Stimulated activated memory B cell treated with anti-CD40 and anti-IgM and Interleukin-4, amounts not matched to agents 10 μg/mL and 1 μg/mL and 100 μg/mL, for 72 hours (primary cell): ENCODE measurements around the gene ELMO2.

Experiments used
- ATAC-seq: fragments of 150-1000 bp; cut with Tn5 transposase; 2 replicates; pipeline ENCODE4 v1.10.0; 2021
- H3K27ac Mint-ChIP-seq: one replicate; pipeline ENCODE4 v1.8.0; 2022; ENCODE audit warnings: mild to moderate bottlenecking, mixed read lengths
- H3K27me3 Mint-ChIP-seq: one replicate; pipeline ENCODE4 v1.8.0; 2022; ENCODE audit warnings: mixed read lengths
- H3K36me3 Mint-ChIP-seq: one replicate; pipeline ENCODE4 v1.8.0; 2022; ENCODE audit warnings: mixed read lengths
- H3K4me1 Mint-ChIP-seq: one replicate; pipeline ENCODE4 v1.8.0; 2022; ENCODE audit warnings: mixed read lengths
- H3K4me3 Mint-ChIP-seq: one replicate; pipeline ENCODE4 v1.8.0; 2022; ENCODE audit warnings: mild to moderate bottlenecking, moderate library complexity, mixed read lengths
- H3K9me3 Mint-ChIP-seq: one replicate; pipeline ENCODE4 v1.8.0; 2022; ENCODE audit warnings: mixed read lengths

The ELMO2 gene

GRCh38 chr20:46354920-46355654 is 51.3 kb downstream of the ELMO2 start:
- Mint-ChIP-seq H3K36me3 (peaks cover 53% of the 10 kb centered on the region), H3K4me1 (peaks cover 69% of the 10 kb centered on the region), H3K9me3 (no peaks in the 10 kb centered on the region), H3K4me3 (no peak overlapping the region), H3K27me3 (no peaks in the 10 kb centered on the region), H3K27ac (peak overlapping the region; percentile 33)
- no peak for ATAC-seq

- no peaks in the 10 kb centered on the region for H3K9me3 Mint-ChIP-seq
- no peak overlapping the region for H3K4me3 Mint-ChIP-seq
- peaks cover 69% of the 10 kb centered on the region for H3K4me1 Mint-ChIP-seq
- H3K27me3 Mint-ChIP-seq: no peaks in the 10 kb centered on the region
- ATAC-seq: no peak
- H3K27ac Mint-ChIP-seq: no peak overlapping the region
- peaks cover 54% of the 10 kb centered on the region for H3K36me3 Mint-ChIP-seq
These were observed 52.2 kb downstream of the ELMO2 start for GRCh38 chr20:46354207-46354555.

- Mint-ChIP-seq H3K9me3 (no peaks in the 10 kb centered on the region), H3K27ac (peak overlapping the region; percentile 20), H3K27me3 (no peaks in the 10 kb centered on the region), H3K4me3 (no peak overlapping the region), H3K36me3 (peaks cover 54% of the 10 kb centered on the region), H3K4me1 (peaks cover 69% of the 10 kb centered on the region)
- no peak for ATAC-seq
These were observed 52.8 kb downstream of the ELMO2 start for GRCh38 chr20:46353500-46354206.

- Mint-ChIP-seq H3K27ac (peak overlapping the region; percentile 91), H3K4me1 (peaks cover 57% of the 10 kb centered on the region), H3K36me3 (peaks cover 48% of the 10 kb centered on the region), H3K9me3 (no peaks in the 10 kb centered on the region), H3K4me3 (no peak overlapping the region), H3K27me3 (no peaks in the 10 kb centered on the region)
- ATAC-seq: no peak
These were observed 54.0 kb downstream of the ELMO2 start for GRCh38 chr20:46352370-46352938.

- ATAC-seq: peak; percentile 81
These were observed 54.9 kb downstream of the ELMO2 start for GRCh38 chr20:46351357-46352058.

GRCh38 chr20:46350986-46351267 is 55.5 kb downstream of the ELMO2 start:
- Mint-ChIP-seq H3K27me3 (no peaks in the 10 kb centered on the region), H3K4me1 (peaks cover 46% of the 10 kb centered on the region), H3K9me3 (no peaks in the 10 kb centered on the region), H3K36me3 (peaks cover 42% of the 10 kb centered on the region), H3K27ac (peak overlapping the region; percentile 91), H3K4me3 (peak overlapping the region; percentile 71)
- peak; percentile 38 for ATAC-seq

More at GRCh38 chr20:46351357-46352058, 54.9 kb downstream of the ELMO2 start:
- peak overlapping the region; percentile 60 for H3K4me3 Mint-ChIP-seq
- peaks cover 41% of the 10 kb centered on the region for H3K36me3 Mint-ChIP-seq
- H3K27me3 Mint-ChIP-seq: no peaks in the 10 kb centered on the region
- no peaks in the 10 kb centered on the region for H3K9me3 Mint-ChIP-seq
- H3K27ac Mint-ChIP-seq: peak overlapping the region; percentile 91
- H3K4me1 Mint-ChIP-seq: peaks cover 49% of the 10 kb centered on the region

GRCh38 chr20:46350201-46350985 is 56.0 kb downstream of the ELMO2 start:
- H3K9me3 Mint-ChIP-seq: no peaks in the 10 kb centered on the region
- H3K4me1 Mint-ChIP-seq: peaks cover 40% of the 10 kb centered on the region
- H3K27ac Mint-ChIP-seq: peak overlapping the region; percentile 91
- no peaks in the 10 kb centered on the region for H3K27me3 Mint-ChIP-seq
- H3K36me3 Mint-ChIP-seq: peaks cover 40% of the 10 kb centered on the region
- peak; percentile 85 for ATAC-seq
- H3K4me3 Mint-ChIP-seq: peak overlapping the region; percentile 71

- Mint-ChIP-seq H3K4me3 (peak overlapping the region; percentile 32), H3K4me1 (peaks cover 44% of the 10 kb centered on the region), H3K27me3 (no peaks in the 10 kb centered on the region), H3K27ac (peak overlapping the region; percentile 91), H3K36me3 (peaks cover 37% of the 10 kb centered on the region), H3K9me3 (peaks cover 3% of the 10 kb centered on the region)
- peak; percentile 12 for ATAC-seq
These were observed 56.7 kb downstream of the ELMO2 start for GRCh38 chr20:46349742-46350056.

GRCh38 chr20:46349035-46349741 is 57.2 kb downstream of the ELMO2 start:
- Mint-ChIP-seq H3K27ac (peak overlapping the region; percentile 91), H3K9me3 (peaks cover 3% of the 10 kb centered on the region), H3K27me3 (no peaks in the 10 kb centered on the region), H3K4me1 (peaks cover 48% of the 10 kb centered on the region), H3K4me3 (peak overlapping the region; percentile 32), H3K36me3 (peaks cover 33% of the 10 kb centered on the region)
- ATAC-seq: no peak

GRCh38 chr20:46347841-46348803 is 58.3 kb downstream of the ELMO2 start:
- peaks cover 3% of the 10 kb centered on the region for H3K9me3 Mint-ChIP-seq
- ATAC-seq: no peak
- peaks cover 55% of the 10 kb centered on the region for H3K4me1 Mint-ChIP-seq
- no peaks in the 10 kb centered on the region for H3K27me3 Mint-ChIP-seq
- H3K27ac Mint-ChIP-seq: no peak overlapping the region
- H3K36me3 Mint-ChIP-seq: peaks cover 26% of the 10 kb centered on the region
- H3K4me3 Mint-ChIP-seq: no peak overlapping the region

- H3K36me3 Mint-ChIP-seq: peaks cover 15% of the 10 kb centered on the region
- peaks cover 3% of the 10 kb centered on the region for H3K9me3 Mint-ChIP-seq
- no peak overlapping the region for H3K4me3 Mint-ChIP-seq
- ATAC-seq: no peak
- no peak overlapping the region for H3K27ac Mint-ChIP-seq
- H3K27me3 Mint-ChIP-seq: no peaks in the 10 kb centered on the region
- H3K4me1 Mint-ChIP-seq: peaks cover 53% of the 10 kb centered on the region
These were observed 59.6 kb downstream of the ELMO2 start for GRCh38 chr20:46346770-46347169.

- no peak overlapping the region for H3K27ac Mint-ChIP-seq
- peaks cover 31% of the 10 kb centered on the region for H3K4me1 Mint-ChIP-seq
- H3K9me3 Mint-ChIP-seq: peaks cover 3% of the 10 kb centered on the region
These were observed 61.8 kb downstream of the ELMO2 start for GRCh38 chr20:46344488-46345162.

GRCh38 chr20:46343975-46344357 is 62.4 kb downstream of the ELMO2 start:
- no peak for ATAC-seq
- Mint-ChIP-seq H3K27me3 (peaks cover 8% of the 10 kb centered on the region), H3K4me3 (no peak overlapping the region), H3K27ac (no peak overlapping the region), H3K4me1 (peaks cover 25% of the 10 kb centered on the region), H3K36me3 (peaks cover 6% of the 10 kb centered on the region), H3K9me3 (peaks cover 3% of the 10 kb centered on the region)

More at GRCh38 chr20:46344488-46345162, 61.8 kb downstream of the ELMO2 start:
- H3K4me3 Mint-ChIP-seq: no peak overlapping the region
- peaks cover 6% of the 10 kb centered on the region for H3K36me3 Mint-ChIP-seq
- H3K27me3 Mint-ChIP-seq: peaks cover under 1% of the 10 kb centered on the region
- ATAC-seq: no peak
